Kidney (tissue), 14 donors: Measurements from ENCODE around the gene PIP5K1C. TPM values are rescaled to one million over a fixed set of nuclear protein-coding genes. Genes with fewer than 3 reads are reported as not detected.

Experiments
- DNase-seq, 5 donors: peaks; one replicate each; pipeline ENCODE4 v3.0.0-alpha.2; 2013 to 2020
- FAIRE-seq: peaks from 2 replicates; lab custom pipeline; 2012; peaks lifted over from hg19 to GRCh38; lab: Jason Lieb, UNC
- H3K27ac ChIP-seq, 2 donors: one replicate each; pipeline ENCODE4 v1.7.0; 2013; ENCODE audit warnings: low read depth in 2 of 2, low read length in 2 of 2, inconsistent platforms in 1 of 2
- H3K27me3 ChIP-seq: one replicate; pipeline ENCODE4 v1.7.1; 2013; ENCODE audit warnings: low read length, inconsistent platforms; ENCODE audit not compliant: control insufficient read depth, insufficient read depth
- H3K36me3 ChIP-seq, 3 donors: one replicate each; pipeline versions ENCODE4 v1.7.0 to v1.7.1; 2013; ENCODE audit warnings: low read length in 3 of 3, control low read depth in 1 of 3, inconsistent platforms in 1 of 3; ENCODE audit not compliant: insufficient read depth in 3 of 3, control insufficient read depth in 2 of 3
- H3K4me1 ChIP-seq, 3 donors: one replicate each; pipeline versions ENCODE4 v1.7.0 to v1.7.1; 2013; ENCODE audit warnings: low read length in 3 of 3, inconsistent platforms in 1 of 3, low read depth in 1 of 3; ENCODE audit not compliant: control insufficient read depth in 2 of 3, insufficient read depth in 2 of 3
- H3K4me3 ChIP-seq, 3 donors: one replicate each; pipeline versions ENCODE4 v1.7.0 to v1.8.1; 2013; ENCODE audit warnings: low read length in 3 of 3, control low read depth in 1 of 3, inconsistent platforms in 1 of 3
- H3K9ac ChIP-seq, 3 donors: one replicate each; pipeline versions ENCODE4 v1.7.0 to v1.7.1; 2013; ENCODE audit warnings: low read length in 3 of 3, control low read depth in 1 of 3, inconsistent platforms in 1 of 3
- H3K9me3 ChIP-seq, 3 donors: one replicate each; pipeline versions ENCODE4 v1.7.0 to v1.7.1; 2013; ENCODE audit warnings: low read length in 3 of 3, control low read depth in 1 of 3, inconsistent platforms in 1 of 3; ENCODE audit not compliant: control insufficient read depth in 2 of 3, insufficient read depth in 1 of 3
- CTCF ChIP-seq: IDR thresholded peaks from 3 replicates; pipeline ENCODE4 v1.5.1; 2012; ENCODE audit warnings: mild to moderate bottlenecking, moderate library complexity, borderline replicate concordance; ENCODE audit not compliant: insufficient read depth; ENCODE audit errors: extremely low read depth
- intact Hi-C: fragments of 100-400 bp; cut with DNase I; formaldehyde crosslinking; loops from one replicate; pipeline ENCODE4 v1.11.1; 2022
- polyA plus RNA-seq: library from polyadenylated mRNA; stranded (reverse); fragments of 350-450 nt; fragmentation: Illumina TruSeq; extraction: RNeasy Lipid Tissue Mini Kit (QIAGEN cat#74804); gene quantifications from one replicate; pipeline ENCODE4 v1.2.3, GENCODE V29; 2014; ENCODE audit warnings: low read depth, low replicate concordance; ENCODE audit not compliant: insufficient read depth
- total RNA-seq: library from RNA; stranded (reverse); fragmentation: NEBNext Ultra II Directional; extraction: Animal tissue kit (Norgen Biotek cat#: 25700); gene quantifications from one replicate; pipeline ENCODE4 v1.2.1, GENCODE V29; 2021
- donor health status: control.
- donor health status: control.
- donor health status: control.
- donor health status: control.
- donor health status: control.
- donor health status: DM: yes; HTN: yes; CAD: no.
- donor health status: Normal renal cell carcinoma (clear cell type).

Gene PIP5K1C
- total and polyA plus RNA-seq, 2 donors from 2014 or later, result 11.2 to 35.6 TPM

- peaks cover 0 to 4% (median 4%) of the 10 kb centered on the region in 3 donors for H3K36me3 ChIP-seq
- DNase-seq (no peak), FAIRE-seq (no peak)
- H3K4me1 ChIP-seq, result no peaks in the 10 kb centered on the region
- H3K9me3 ChIP-seq, result no peaks in the 10 kb centered on the region
- intact Hi-C loops, result no loop called here
- H3K27me3 ChIP-seq, result no peaks in the 10 kb centered on the region
- no peak overlapping the region for H3K9ac ChIP-seq
- TF ChIP-seq CTCF, result no peak
- no peak overlapping the region for H3K4me3 ChIP-seq
- H3K27ac ChIP-seq, result no peak overlapping the region
Observed at GRCh38 chr19:3636506-3636905, 63.8 kb downstream of the PIP5K1C start.

GRCh38 chr19:3634496-3635045 lies 65.7 kb downstream of the PIP5K1C start:
- H3K9me3 ChIP-seq, result no peaks in the 10 kb centered on the region
- intact Hi-C loops, result no loop called here
- H3K4me3 ChIP-seq, result no peak overlapping the region
- TF ChIP-seq CTCF, result no peak
- no peaks in the 10 kb centered on the region for H3K27me3 ChIP-seq
- no peak overlapping the region for H3K27ac ChIP-seq
- no peaks in the 10 kb centered on the region for H3K4me1 ChIP-seq
- H3K9ac ChIP-seq, result no peak overlapping the region
- FAIRE-seq, result no peak
- H3K36me3 ChIP-seq, result peaks cover 0 to under 1% (median under 1%) of the 10 kb centered on the region in 3 donors
- DNase-seq, result no peak

DNA sequence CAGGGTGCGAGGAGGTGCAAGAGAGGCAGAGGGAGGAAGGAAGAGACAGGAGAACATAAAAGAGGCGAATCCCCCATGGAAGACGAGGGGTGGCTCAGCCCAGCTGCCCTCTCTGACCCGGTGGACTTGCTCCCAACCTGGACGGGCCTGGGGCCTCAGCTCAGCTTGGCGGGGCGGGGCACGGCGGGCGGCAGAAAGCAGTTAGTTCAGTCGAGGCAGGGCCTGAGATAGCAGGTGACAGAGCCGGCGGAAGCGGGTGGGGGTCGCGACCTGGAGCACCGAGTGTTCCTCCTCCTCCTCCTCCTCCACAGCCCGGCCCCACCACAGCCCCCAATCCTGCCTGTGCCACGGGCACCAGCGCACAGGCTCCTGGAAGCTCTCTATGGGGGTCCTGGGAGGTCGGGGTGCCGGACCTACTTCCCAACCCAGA lies 66.7 kb downstream of the PIP5K1C start:
- Histone ChIP-seq H3K9ac (no peak overlapping the region), H3K4me1 (no peaks in the 10 kb centered on the region), H3K27me3 (no peaks in the 10 kb centered on the region), H3K36me3 (no peaks in the 10 kb centered on the region), H3K27ac (no peak overlapping the region), H3K4me3 (no peak overlapping the region), H3K9me3 (no peaks in the 10 kb centered on the region)
- intact Hi-C loops, result no loop called here
- no peak for FAIRE-seq
- DNase-seq, result no peak
- no peak for TF ChIP-seq CTCF
